Panc1 (cell line): ENCODE results near the gene CSH1. TPM values are rescaled to one million over a fixed set of nuclear protein-coding genes. Genes with fewer than 3 reads are reported as not detected.

Experiments used
- ATAC-seq: fragments of 200-7000 bp; cut with Tn5 transposase; 2 replicates; pipeline ENCODE4 v1.9.1; 2020; ENCODE audit warnings: mild to moderate bottlenecking, moderate library complexity
- BruUV-seq: library from RNA; stranded (reverse); fragments of 400-500 nt; replicated peaks from 2 replicates; lab custom pipeline; 2021; lab: Mats Ljungman, UMichigan
- CTCF ChIA-PET: fragments of 300-600 bp; sonication (Branson Sonifier 250); formaldehyde crosslinking; loops from one replicate; lab custom pipeline; 2022; ENCODE audit warnings: antibody characterized with exemption; lab: Charles Lee
- POLR2A ChIA-PET: fragments of 300-600 bp; sonication (Branson Sonifier 250); formaldehyde crosslinking; loops from one replicate; lab custom pipeline; 2022; ENCODE audit warnings: antibody characterized with exemption; lab: Charles Lee
- DNase-seq: peaks from one replicate; pipeline ENCODE4 v3.0.0-alpha.2; 2010; ENCODE audit warnings: low read depth, low spot score
- H3K27ac ChIP-seq: 2 replicates; pipeline ENCODE4 v1.5.1; 2011; ENCODE audit warnings: mild to moderate bottlenecking, low read length, inconsistent platforms
- H3K27me3 ChIP-seq: fragments of 200-500 bp; sonication (Bioruptor generic); 2 replicates; pipeline ENCODE4 v1.6.0; 2014; ENCODE audit warnings: low read length, inconsistent platforms; ENCODE audit not compliant: control insufficient read depth, insufficient read depth
- H3K36me3 ChIP-seq: fragments of 200-500 bp; sonication (Bioruptor generic); 2 replicates; pipeline ENCODE4 v1.5.1; 2014; ENCODE audit warnings: inconsistent platforms, mild to moderate bottlenecking, low read length, moderate library complexity; ENCODE audit not compliant: control insufficient read depth, insufficient read depth
- H3K4me1 ChIP-seq: 2 replicates; pipeline ENCODE4 v1.5.1; 2011; ENCODE audit warnings: inconsistent platforms, mild to moderate bottlenecking, low read length, moderate library complexity; ENCODE audit not compliant: control insufficient read depth, insufficient read depth
- H3K4me3 ChIP-seq, 2 experiments: 2 replicates each; pipeline ENCODE4 v1.5.1; 2011 to 2012; ENCODE audit warnings: low read depth in 2 of 2, low read length in 2 of 2, mild to moderate bottlenecking in 2 of 2, inconsistent platforms in 1 of 2, moderate library complexity in 1 of 2
- H3K9me3 ChIP-seq: fragments of 200-500 bp; sonication (Bioruptor generic); 2 replicates; pipeline ENCODE4 v1.5.1; 2014; ENCODE audit warnings: low read depth, mild to moderate bottlenecking, inconsistent platforms, low read length, moderate library complexity; ENCODE audit not compliant: control insufficient read depth, insufficient read depth
- TCF7L2 ChIP-seq: IDR thresholded peaks from 2 replicates; pipeline ENCODE4 v1.6.1; 2011; ENCODE audit warnings: mild to moderate bottlenecking, low read depth, low read length, inconsistent platforms
- in situ Hi-C: cut with HindIII; loops from 2 replicates; pipeline ENCODE4 v1.10.0; 2016; ENCODE audit warnings: low sequenced_read_pairs, low pct_unique_long_range_greater_than_20kb
- intact Hi-C: fragments of 100-400 bp; cut with micrococcal nuclease; formaldehyde crosslinking; loops from one replicate; pipeline ENCODE4 v1.10.0; 2022; ENCODE audit not compliant: unreplicated experiment
- total RNA-seq: library from RNA; stranded (reverse); gene quantifications from one replicate; pipeline ENCODE4 v1.2.1, GENCODE V29; 2021; ENCODE audit not compliant: unreplicated experiment
- TF ChIP-seq, protein P1 (sequence below): fragments of 450-650 bp; IDR thresholded peaks from 2 replicates; pipeline ENCODE4 v1.5.1; 2017; ENCODE audit warnings: mild to moderate bottlenecking

The CSH1 gene
- total RNA-seq, 1 experiment from 2014 or later = not detected

GRCh38 chr17:63845509-63845908 is 50.9 kb downstream of the CSH1 start:
- Histone ChIP-seq H3K27me3 (no peaks in the 10 kb centered on the region), H3K4me3 (no peak overlapping the region), H3K36me3 (peaks cover 6% of the 10 kb centered on the region; the same call in 1 of the 2 replicates), H3K27ac (no peak overlapping the region), H3K4me1 (peaks cover 16% of the 10 kb centered on the region), H3K9me3 (no peaks in the 10 kb centered on the region)
- ATAC-seq = no peak
- in situ Hi-C loops (no loop called here), intact Hi-C loops (no loop called here)
- TF ChIP-seq, protein P1, sequence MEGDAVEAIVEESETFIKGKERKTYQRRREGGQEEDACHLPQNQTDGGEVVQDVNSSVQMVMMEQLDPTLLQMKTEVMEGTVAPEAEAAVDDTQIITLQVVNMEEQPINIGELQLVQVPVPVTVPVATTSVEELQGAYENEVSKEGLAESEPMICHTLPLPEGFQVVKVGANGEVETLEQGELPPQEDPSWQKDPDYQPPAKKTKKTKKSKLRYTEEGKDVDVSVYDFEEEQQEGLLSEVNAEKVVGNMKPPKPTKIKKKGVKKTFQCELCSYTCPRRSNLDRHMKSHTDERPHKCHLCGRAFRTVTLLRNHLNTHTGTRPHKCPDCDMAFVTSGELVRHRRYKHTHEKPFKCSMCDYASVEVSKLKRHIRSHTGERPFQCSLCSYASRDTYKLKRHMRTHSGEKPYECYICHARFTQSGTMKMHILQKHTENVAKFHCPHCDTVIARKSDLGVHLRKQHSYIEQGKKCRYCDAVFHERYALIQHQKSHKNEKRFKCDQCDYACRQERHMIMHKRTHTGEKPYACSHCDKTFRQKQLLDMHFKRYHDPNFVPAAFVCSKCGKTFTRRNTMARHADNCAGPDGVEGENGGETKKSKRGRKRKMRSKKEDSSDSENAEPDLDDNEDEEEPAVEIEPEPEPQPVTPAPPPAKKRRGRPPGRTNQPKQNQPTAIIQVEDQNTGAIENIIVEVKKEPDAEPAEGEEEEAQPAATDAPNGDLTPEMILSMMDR = no peak
- no peak for TF ChIP-seq TCF7L2
- no peak for DNase-seq
- ChIA-PET CTCF (no interaction called here), POLR2A (no interaction called here)
- BruUV-seq = no TSS peak

Other genes with a start within 250 kb of the CSH1 start
- 15.3 TPM for gene LIMD2, start 196.4 kb downstream of the CSH1 start, total RNA-seq
- gene STRADA, start 154.8 kb downstream of the CSH1 start, total RNA-seq = 26.0 TPM
- gene CCDC47, start 123.0 kb downstream of the CSH1 start, total RNA-seq = 64.8 TPM
- gene DDX42, start 122.4 kb downstream of the CSH1 start, total RNA-seq = 89.6 TPM
- gene PSMC5, start 69.1 kb downstream of the CSH1 start, total RNA-seq = 145 TPM
- 41.3 TPM for gene FTSJ3, start 68.9 kb downstream of the CSH1 start, total RNA-seq
- gene SMARCD2, start 53.9 kb downstream of the CSH1 start, total RNA-seq = 59.4 TPM
- not detected for gene CSH2, start 22.9 kb downstream of the CSH1 start, total RNA-seq
- not detected for gene GH2, start 14.6 kb downstream of the CSH1 start, total RNA-seq
- gene CSHL1, start 14.7 kb upstream of the CSH1 start, total RNA-seq = not detected
- gene GH1, start 22.3 kb upstream of the CSH1 start, total RNA-seq = not detected
- not detected for gene CD79B, start 35.8 kb upstream of the CSH1 start, total RNA-seq
- 0.03 TPM for gene SCN4A, start 76.3 kb upstream of the CSH1 start, total RNA-seq
- gene PRR29, start 101.8 kb upstream of the CSH1 start, total RNA-seq = 0.10 TPM
- gene ICAM2, start 124.1 kb upstream of the CSH1 start, total RNA-seq = 0.33 TPM
- gene ERN1, start 233.6 kb upstream of the CSH1 start, total RNA-seq = 12.1 TPM